Common myeloid progenitor, CD34-positive (primary cell): ENCODE data around the gene MEGF11. TPM values are rescaled to one million over a fixed set of nuclear protein-coding genes. Genes with fewer than 3 reads are reported as not detected.

ENCODE experiments used
- CTCF ChIA-PET: fragments of 350-600 bp; sonication (Branson Sonifier 250); formaldehyde crosslinking; loops from one replicate; lab custom pipeline; 2021; ENCODE audit warnings: antibody characterized with exemption; lab: Charles Lee
- POLR2A ChIA-PET: fragments of 350-600 bp; sonication (Branson Sonifier 250); formaldehyde crosslinking; loops from one replicate; lab custom pipeline; 2021; ENCODE audit warnings: antibody characterized with exemption; lab: Charles Lee
- DNase-seq, 3 donors: peaks; one replicate each; pipeline versions ENCODE4 v3.0.0 to v3.0.0-alpha.2; 2013
- H3K27ac ChIP-seq, 2 experiments: 1 replicate in 1 of 2; 2 replicates in 1 of 2; pipeline ENCODE4 v1.7.0; 2013; ENCODE audit warnings: inconsistent platforms in 2 of 2, low read length in 2 of 2, mild to moderate bottlenecking in 2 of 2, low read depth in 1 of 2, moderate library complexity in 1 of 2; ENCODE audit not compliant: severe bottlenecking in 2 of 2, insufficient read depth in 1 of 2, poor library complexity in 1 of 2
- H3K27me3 ChIP-seq, 5 experiments: replicated peaks in 2 of 5; 1 replicate in 3 of 5; 2 replicates in 2 of 5; pipeline versions ENCODE4 v1.6.1 to v1.7.0; 2013; ENCODE audit warnings: low read length in 4 of 5, mild to moderate bottlenecking in 2 of 5, moderate library complexity in 2 of 5, inconsistent platforms in 1 of 5; ENCODE audit not compliant: insufficient read depth in 5 of 5, control insufficient read depth in 4 of 5
- H3K36me3 ChIP-seq, 4 experiments: 1 replicate in 2 of 4; 2 replicates in 2 of 4; pipeline versions ENCODE4 v1.6.1 to v1.7.0; 2013; ENCODE audit warnings: low read length in 3 of 4, control low read depth in 1 of 4, mild to moderate bottlenecking in 1 of 4; ENCODE audit not compliant: control insufficient read depth in 4 of 4, insufficient read depth in 4 of 4
- H3K4me1 ChIP-seq, 4 experiments: 1 replicate in 3 of 4; 2 replicates in 1 of 4; pipeline versions ENCODE4 v1.6.1 to v1.7.1; 2013; ENCODE audit warnings: low read length in 3 of 4, mild to moderate bottlenecking in 3 of 4, control low read depth in 1 of 4, inconsistent platforms in 1 of 4, moderate library complexity in 1 of 4; ENCODE audit not compliant: control insufficient read depth in 4 of 4, insufficient read depth in 4 of 4; ENCODE audit errors: control extremely low read depth in 1 of 4
- H3K4me3 ChIP-seq, 7 experiments: 1 replicate in 4 of 7; 2 replicates in 3 of 7; pipeline versions ENCODE4 v1.5.1 to v1.7.0; 2013; ENCODE audit warnings: mild to moderate bottlenecking in 7 of 7, low read length in 6 of 7, moderate library complexity in 6 of 7, inconsistent platforms in 2 of 7, low read depth in 2 of 7, control low read depth in 1 of 7; ENCODE audit not compliant: insufficient read depth in 4 of 7, control insufficient read depth in 1 of 7; ENCODE audit errors: extremely low read depth in 1 of 7
- H3K9me3 ChIP-seq, 5 experiments: 1 replicate in 4 of 5; 2 replicates in 1 of 5; pipeline versions ENCODE4 v1.6.1 to v1.7.1; 2013; ENCODE audit warnings: low read length in 4 of 5, mild to moderate bottlenecking in 2 of 5, inconsistent platforms in 1 of 5, low read depth in 1 of 5, moderate library complexity in 1 of 5; ENCODE audit not compliant: control insufficient read depth in 4 of 5, insufficient read depth in 2 of 5; ENCODE audit errors: control extremely low read depth in 1 of 5
- WGBS: methylation state at CpG from one replicate; pipeline ENCODE4 v1.1.5; 2013; ENCODE audit not compliant: insufficient coverage; 5-methylcytosine and 5-hydroxymethylcytosine counted together
- polyA plus RNA-seq: library from polyadenylated mRNA; unstranded; fragments of 120-200 nt; gene quantifications from one replicate; pipeline ENCODE4 v1.2.1, GENCODE V29; 2013

The MEGF11 gene
- polyA plus RNA-seq, result 0.49 TPM

GRCh38 chr15:66253418-66254088 is at the start of gene MEGF11:
MEGF11 (minus strand) TSS chr15:66253750; CDS start chr15:66128403, 125,347 bp downstream.
- CTCF ChIA-PET, result no interaction called here
- WGBS, result 0% methylated on average over 56 of the region's 64 CpGs
- Histone ChIP-seq H3K27me3 (peaks cover 8 to 94% (median 53%) of the 10 kb centered on the region in 5 experiments), H3K4me3 (peak within 1 kb of the TSS; percentile 15 to 82 (median 61)), H3K9me3 (no peaks in the 10 kb centered on the region), H3K27ac (no peak within 1 kb of the TSS), H3K36me3 (no peaks in the 10 kb centered on the region), H3K4me1 (peaks cover 0 to 33% (median 28%) of the 10 kb centered on the region in 4 experiments)
- POLR2A ChIA-PET, result no interaction called here
- peak in 1 of 3 donors; percentile 18 for DNase-seq

DNA sequence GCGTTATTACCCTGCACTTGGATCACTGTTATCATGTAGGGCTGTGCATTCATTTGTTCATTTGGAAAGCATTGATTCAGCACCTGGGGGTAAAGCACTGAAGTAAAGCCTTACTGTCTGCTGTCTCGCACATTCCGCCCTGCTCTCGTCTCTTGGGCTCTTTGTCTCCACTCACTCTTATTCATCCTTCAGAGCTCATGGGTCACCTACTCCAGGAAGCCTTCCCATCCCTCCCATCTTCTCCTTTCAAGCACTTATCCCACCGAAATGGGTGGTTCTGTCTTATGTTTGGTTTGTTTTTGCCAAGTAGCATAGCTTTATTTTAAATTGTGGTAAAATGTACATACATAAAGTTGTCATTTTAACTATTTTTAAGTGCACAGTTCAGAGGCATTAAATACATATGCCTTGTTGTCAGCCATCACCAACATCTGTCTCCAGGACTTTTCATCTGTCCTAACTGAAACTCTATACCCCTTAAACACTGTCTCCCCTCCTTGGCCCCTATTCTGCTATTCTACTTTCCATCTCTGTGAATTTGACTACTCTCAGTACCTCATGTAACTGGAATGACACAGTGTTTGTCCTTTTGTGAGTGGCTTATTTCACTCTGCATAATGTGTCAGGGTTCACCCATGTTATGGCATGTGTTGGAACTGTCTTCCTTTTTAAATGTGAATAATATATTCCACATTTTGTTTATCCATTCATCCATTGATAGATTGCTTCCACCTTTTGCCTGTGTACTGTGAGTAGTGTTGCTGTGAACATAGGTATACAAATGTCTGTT is 49.1 kb upstream of the MEGF11 start:
- ChIA-PET CTCF (no interaction called here), POLR2A (no interaction called here)
- DNase-seq, result no peak
- Histone ChIP-seq H3K4me1 (no peaks in the 10 kb centered on the region), H3K27ac (no peak overlapping the region), H3K27me3 (no peaks in the 10 kb centered on the region), H3K4me3 (no peak overlapping the region), H3K36me3 (peaks cover 9 to 62% (median 38%) of the 10 kb centered on the region in 4 experiments), H3K9me3 (no peaks in the 10 kb centered on the region)
- 100% methylated on average over 4 of the region's 5 CpGs for WGBS

- no peak overlapping the region for H3K27ac ChIP-seq
- 97% methylated on average over 4 of the region's 4 CpGs for WGBS
Observed at GRCh38 chr15:66298803-66299251, 45.3 kb upstream of the MEGF11 start.

GRCh38 chr15:66296186-66296585 is 42.6 kb upstream of the MEGF11 start:
- no peak overlapping the region for H3K4me3 ChIP-seq
- ChIA-PET POLR2A (no interaction called here), CTCF (no interaction called here)
- H3K27ac ChIP-seq, result no peak overlapping the region
- peaks cover 0 to 31% (median 12%) of the 10 kb centered on the region in 4 experiments for H3K36me3 ChIP-seq
- H3K27me3 ChIP-seq, result no peaks in the 10 kb centered on the region
- peaks cover 17 to 36% (median 27%) of the 10 kb centered on the region in 4 experiments for H3K4me1 ChIP-seq
- H3K9me3 ChIP-seq, result no peaks in the 10 kb centered on the region
- DNase-seq, result no peak
- WGBS, result 88% methylated on average over 2 of the region's 5 CpGs

More at GRCh38 chr15:66298803-66299251, 45.3 kb upstream of the MEGF11 start:
- CTCF ChIA-PET, result interaction anchor here (0.7 kb wide), 1 partner anchor 19 kb away, joined by 3 read pairs; no protein-coding TSS in a partner anchor
- DNase-seq, result no peak
- Histone ChIP-seq H3K4me3 (no peak overlapping the region), H3K36me3 (peaks cover 0 to 50% (median 21%) of the 10 kb centered on the region in 4 experiments), H3K9me3 (no peaks in the 10 kb centered on the region), H3K27me3 (no peaks in the 10 kb centered on the region), H3K4me1 (peaks cover 9 to 23% (median 16%) of the 10 kb centered on the region in 4 experiments)
- POLR2A ChIA-PET, result no interaction called here

- ChIA-PET POLR2A (no interaction called here), CTCF (interaction anchor here (0.5 to 1.3 kb wide), 4 partner anchors 9 to 27 kb away, joined by 3 to 4 read pairs (median 4); no protein-coding TSS in a partner anchor)
- WGBS, result no CpG with 5 or more reads among the region's 3 CpGs
- no peaks in the 10 kb centered on the region for H3K27me3 ChIP-seq
- H3K4me1 ChIP-seq, result peaks cover 17 to 40% (median 27%) of the 10 kb centered on the region in 4 experiments
- no peak for DNase-seq
- peak overlapping the region in 1 of 2 experiments; percentile 90 for H3K27ac ChIP-seq
- peak overlapping the region in 3 of 7 experiments; percentile 69 to 89 (median 74) for H3K4me3 ChIP-seq
- no peaks in the 10 kb centered on the region for H3K9me3 ChIP-seq
- H3K36me3 ChIP-seq, result peaks cover 0 to 25% (median 7%) of the 10 kb centered on the region in 4 experiments
Observed at GRCh38 chr15:66294932-66295235, 41.3 kb upstream of the MEGF11 start.

- DNase-seq, result peak in 2 of 3 donors; percentile 53 to 64
- peak overlapping the region; percentile 71 to 90 for H3K27ac ChIP-seq
- 2% methylated on average over 13 of the region's 16 CpGs for WGBS
- peaks cover 17 to 40% (median 27%) of the 10 kb centered on the region in 4 experiments for H3K4me1 ChIP-seq
- H3K36me3 ChIP-seq, result peaks cover 0 to 22% (median 7%) of the 10 kb centered on the region in 4 experiments
- ChIA-PET CTCF (interaction anchor here (0.5 to 1.3 kb wide), 4 partner anchors 10 to 28 kb away, joined by 3 to 4 read pairs (median 4); no protein-coding TSS in a partner anchor), POLR2A (interaction anchor here (0.6 to 1.2 kb wide), 2 partner anchors 10 to 430 kb away, joined by 3 read pairs; no protein-coding TSS in a partner anchor)
- H3K4me3 ChIP-seq, result peak overlapping the region; percentile 53 to 89 (median 69)
- H3K9me3 ChIP-seq, result no peaks in the 10 kb centered on the region
- H3K27me3 ChIP-seq, result no peaks in the 10 kb centered on the region
Observed at GRCh38 chr15:66294157-66294931, 40.8 kb upstream of the MEGF11 start.
